Dermis blood vessel endothelial cell (primary cell): ENCODE data around the gene S100A7. TPM values are rescaled to one million over a fixed set of nuclear protein-coding genes. Genes with fewer than 3 reads are reported as not detected.
A peak's percentile ranks its signal among the peaks of the same experiment; 100 is the strongest.
"Not testable (repeated sequence)": the region's sequence is repeated elsewhere in the genome, so short reads cannot be mapped to it uniquely, and the experiment has no call there.

Source experiments
- DNase-seq: peaks from one replicate; pipeline ENCODE4 v3.0.0; 2010
- total RNA-seq: library from RNA; depleted of rRNA; stranded (reverse); fragments of >200 nt; gene quantifications from 2 replicates; pipeline ENCODE4 v1.2.3, GENCODE V29; 2014

The S100A7 gene
- total RNA-seq, 1 donor from 2014 or later: not detected

DNA sequence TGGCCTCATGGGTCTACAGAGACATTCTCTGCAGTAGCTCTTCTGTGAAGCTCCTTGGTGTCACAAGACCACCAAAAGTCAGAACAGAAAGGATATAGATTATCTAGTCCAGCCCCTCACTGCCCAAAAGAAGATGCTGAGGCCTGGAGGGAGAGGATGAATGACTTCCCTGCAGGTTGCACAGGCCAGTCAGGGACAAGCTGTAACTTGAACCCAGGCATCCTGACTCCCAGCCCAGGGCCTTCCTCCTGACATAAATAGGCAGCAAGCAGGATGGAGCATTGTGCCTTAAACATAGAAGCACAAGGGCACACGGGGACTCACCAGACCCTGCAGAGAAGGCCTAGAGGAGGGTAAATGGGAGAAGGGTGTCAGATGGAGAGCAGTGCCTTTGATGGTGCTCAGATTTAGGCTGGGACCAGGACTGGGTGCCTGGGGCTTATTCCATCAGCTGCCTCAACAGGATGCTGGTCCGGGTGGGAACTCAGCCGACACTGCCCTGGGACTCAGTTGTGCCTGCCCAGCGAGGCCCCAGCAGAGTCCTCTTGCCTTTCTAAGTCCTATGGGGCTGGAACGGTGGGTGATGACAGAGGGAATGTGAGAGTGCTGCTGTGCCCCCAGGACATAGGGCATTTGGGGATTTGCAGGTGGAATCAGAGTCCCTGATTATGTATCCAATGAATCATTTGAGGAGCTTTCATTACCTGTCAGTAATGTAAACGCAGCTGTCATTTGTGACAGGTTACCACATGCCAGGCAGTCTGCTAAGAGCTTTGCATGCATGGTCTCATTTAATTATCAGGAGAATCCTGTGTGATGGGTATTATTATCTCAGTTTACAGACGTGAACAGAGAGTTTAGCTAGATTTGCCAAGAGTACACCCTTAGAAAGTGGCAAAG lies 30.9 kb downstream of the S100A7 start:
- DNase-seq: no peak

- no peak for DNase-seq
Observed at GRCh38 chr1:153428791-153429190, 31.7 kb downstream of the S100A7 start.

DNA sequence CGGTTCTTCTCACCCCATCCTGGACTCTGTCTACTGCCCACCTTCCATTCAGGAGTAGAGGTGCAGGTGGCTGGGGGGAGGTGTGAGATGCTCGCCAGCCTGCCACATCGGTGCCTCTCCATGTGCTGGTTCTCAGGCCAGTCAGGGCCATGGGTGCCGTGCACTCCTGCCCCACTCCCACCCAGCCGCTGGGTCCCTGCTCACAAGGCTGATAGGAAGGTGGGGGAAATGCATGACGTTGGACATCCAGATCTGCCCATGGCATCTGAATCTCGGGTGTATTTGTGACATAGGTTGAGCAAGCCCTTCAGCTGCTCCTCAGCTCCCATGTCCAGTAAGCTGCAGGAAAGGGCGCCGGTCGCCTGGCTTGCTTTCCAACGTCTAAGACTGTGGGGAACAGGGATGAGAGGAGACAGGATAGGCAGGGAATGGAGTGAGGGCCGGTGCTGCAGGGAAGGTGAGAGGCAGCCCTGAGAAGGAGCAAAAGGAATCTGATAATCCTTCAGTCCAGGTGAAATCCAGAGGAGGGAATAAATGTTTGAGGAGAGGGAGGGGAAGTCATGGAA lies 32.3 kb downstream of the S100A7 start:
- DNase-seq: no peak

GRCh38 chr1:153426809-153427208 lies 33.6 kb downstream of the S100A7 start:
- no peak for DNase-seq

GRCh38 chr1:153422450-153423068 lies 37.9 kb downstream of the S100A7 start:
- DNase-seq: peak; percentile 82

GRCh38 chr1:153420306-153420705 lies 40.1 kb downstream of the S100A7 start:
- no peak for DNase-seq

DNA sequence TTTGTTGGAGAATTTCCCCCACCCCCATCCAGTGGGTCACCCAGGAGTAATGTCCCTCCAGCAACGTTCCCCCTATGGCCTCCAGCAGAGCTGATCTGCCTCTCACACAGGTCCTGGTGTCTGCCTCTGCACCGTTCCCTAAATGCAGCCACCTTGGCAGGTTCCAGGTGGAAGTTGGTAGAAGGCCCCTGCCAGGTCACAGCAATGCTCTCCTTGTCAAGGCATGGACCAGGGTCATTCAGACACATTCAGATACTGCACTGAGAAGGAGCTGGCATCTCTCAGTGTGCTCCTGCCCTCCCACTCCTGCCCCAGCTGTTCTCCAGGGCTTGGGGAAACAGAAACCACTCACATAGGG lies 41.0 kb downstream of the S100A7 start:
- not testable (repeated sequence) for DNase-seq

GRCh38 chr1:153418758-153419435 lies 41.6 kb downstream of the S100A7 start:
- not testable (repeated sequence) for DNase-seq

- no peak for DNase-seq
Observed at GRCh38 chr1:153417136-153417888, 43.1 kb downstream of the S100A7 start.

- no peak for DNase-seq
Observed at GRCh38 chr1:153415850-153416570, 44.4 kb downstream of the S100A7 start, which contains the start of gene S100A7A. S100A7A (plus strand) TSS chr1:153416520; CDS start chr1:153418083, 1,563 bp downstream.

DNA sequence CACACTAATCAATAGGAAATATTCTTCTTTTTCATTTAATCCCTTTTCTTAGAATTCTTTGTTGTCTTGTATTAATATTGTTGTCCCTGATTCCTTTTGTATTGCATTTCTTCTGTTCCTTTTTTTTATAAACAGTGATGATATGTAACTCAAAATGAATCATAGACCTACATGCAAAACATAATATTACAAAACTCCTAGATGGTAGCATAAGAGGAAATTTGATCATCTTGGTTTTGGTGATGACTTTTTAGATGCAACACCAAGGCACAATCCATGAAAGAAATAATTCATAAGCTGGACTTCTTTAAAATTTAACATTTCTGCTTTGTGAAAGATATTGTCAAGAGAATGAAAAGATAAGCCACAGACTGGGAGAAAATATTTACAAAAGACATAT lies 46.5 kb downstream of the S100A7 start:
- not testable (repeated sequence) for DNase-seq

Other genes starting within 250 kb of the S100A7 start
- gene PRR9, start 243.1 kb downstream of the S100A7 start, total RNA-seq: not detected in 2 replicates
- not detected in 2 replicates for gene LORICRIN, start 201.0 kb downstream of the S100A7 start, total RNA-seq
- not detected in 2 replicates for gene PGLYRP3, start 147.7 kb downstream of the S100A7 start, total RNA-seq
- not detected in 2 replicates for gene PGLYRP4, start 111.8 kb downstream of the S100A7 start, total RNA-seq
- 0.19 and 0.51 TPM in 2 replicates for gene S100A9, start 102.8 kb downstream of the S100A7 start, total RNA-seq
- gene S100A12, start 85.0 kb downstream of the S100A7 start, total RNA-seq: not detected in 2 replicates
- not detected in 2 replicates for gene S100A8, start 69.6 kb downstream of the S100A7 start, total RNA-seq
- not detected in 2 replicates for gene S100A7A, start 44.1 kb downstream of the S100A7 start, total RNA-seq
- gene S100A6, start 75.3 kb upstream of the S100A7 start, total RNA-seq: 239 and 342 TPM in 2 replicates
- not detected in 2 replicates for gene S100A5, start 80.3 kb upstream of the S100A7 start, total RNA-seq
- gene S100A4, start 85.2 kb upstream of the S100A7 start, total RNA-seq: 7.1 and 22.6 TPM in 2 replicates
- gene S100A3, start 88.6 kb upstream of the S100A7 start, total RNA-seq: 1.3 and 1.4 TPM in 2 replicates
- 0.51 and 0.98 TPM in 2 replicates for gene S100A2, start 105.2 kb upstream of the S100A7 start, total RNA-seq
- 581 and 601 TPM in 2 replicates for gene S100A16, start 152.5 kb upstream of the S100A7 start, total RNA-seq
- gene S100A14, start 155.7 kb upstream of the S100A7 start, total RNA-seq: 0.42 and 0.68 TPM in 2 replicates
- gene S100A13, start 166.9 kb upstream of the S100A7 start, total RNA-seq: 39.0 and 91.7 TPM in 2 replicates
- gene S100A1, start 167.8 kb upstream of the S100A7 start, total RNA-seq: not detected in 2 replicates
- gene CHTOP, start 173.4 kb upstream of the S100A7 start, total RNA-seq: 21.1 and 25.9 TPM in 2 replicates
- gene SNAPIN, start 198.1 kb upstream of the S100A7 start, total RNA-seq: 45.6 and 60.8 TPM in 2 replicates
- gene ILF2, start 210.3 kb upstream of the S100A7 start, total RNA-seq: 267 and 268 TPM in 2 replicates
- 54.4 and 56.5 TPM in 2 replicates for gene NPR1, start 218.0 kb upstream of the S100A7 start, total RNA-seq